Measurements from ENCODE around the gene MEGF11.
"Not testable (repeated sequence)": the region's sequence is repeated elsewhere in the genome, so short reads cannot be mapped to it uniquely, and the experiment has no call there.

MEGF11 gene

DNA sequence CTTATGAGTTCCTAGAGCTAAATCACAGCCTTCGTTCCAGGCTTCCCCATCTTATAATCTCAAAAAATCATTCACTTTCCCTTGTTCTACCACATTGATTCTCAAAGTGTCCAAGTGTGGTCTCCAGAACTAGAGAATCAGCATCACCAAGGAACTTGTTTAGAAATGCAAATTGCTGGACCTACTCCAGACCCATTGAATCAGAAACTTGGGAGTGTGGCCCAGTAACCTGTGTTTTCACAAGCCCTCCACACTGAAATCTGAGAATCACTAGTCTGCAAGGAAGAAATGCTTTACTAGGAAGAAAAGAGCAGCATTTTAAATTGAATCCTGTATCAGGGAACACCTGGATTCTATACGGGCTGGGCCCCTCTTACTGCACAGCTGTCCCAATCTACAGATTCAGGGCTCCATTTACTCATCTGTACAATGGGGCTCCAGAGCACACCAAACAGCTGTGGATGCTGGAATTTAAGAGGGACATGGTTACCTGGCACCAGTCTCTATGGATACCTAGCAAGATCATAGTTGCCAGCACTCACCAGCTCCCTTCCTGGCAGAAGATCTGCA, 3.9 kb downstream of the MEGF11 start:
- H3K4me3 ChIP-seq (ENCODE audit: low read depth, low read length), result no peak overlapping the region
- TF ChIP-seq, protein P1, sequence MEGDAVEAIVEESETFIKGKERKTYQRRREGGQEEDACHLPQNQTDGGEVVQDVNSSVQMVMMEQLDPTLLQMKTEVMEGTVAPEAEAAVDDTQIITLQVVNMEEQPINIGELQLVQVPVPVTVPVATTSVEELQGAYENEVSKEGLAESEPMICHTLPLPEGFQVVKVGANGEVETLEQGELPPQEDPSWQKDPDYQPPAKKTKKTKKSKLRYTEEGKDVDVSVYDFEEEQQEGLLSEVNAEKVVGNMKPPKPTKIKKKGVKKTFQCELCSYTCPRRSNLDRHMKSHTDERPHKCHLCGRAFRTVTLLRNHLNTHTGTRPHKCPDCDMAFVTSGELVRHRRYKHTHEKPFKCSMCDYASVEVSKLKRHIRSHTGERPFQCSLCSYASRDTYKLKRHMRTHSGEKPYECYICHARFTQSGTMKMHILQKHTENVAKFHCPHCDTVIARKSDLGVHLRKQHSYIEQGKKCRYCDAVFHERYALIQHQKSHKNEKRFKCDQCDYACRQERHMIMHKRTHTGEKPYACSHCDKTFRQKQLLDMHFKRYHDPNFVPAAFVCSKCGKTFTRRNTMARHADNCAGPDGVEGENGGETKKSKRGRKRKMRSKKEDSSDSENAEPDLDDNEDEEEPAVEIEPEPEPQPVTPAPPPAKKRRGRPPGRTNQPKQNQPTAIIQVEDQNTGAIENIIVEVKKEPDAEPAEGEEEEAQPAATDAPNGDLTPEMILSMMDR (conservative IDR thresholded peaks at IDR 0.05; ENCODE audit: low read depth, low read length), result no peak

DNA sequence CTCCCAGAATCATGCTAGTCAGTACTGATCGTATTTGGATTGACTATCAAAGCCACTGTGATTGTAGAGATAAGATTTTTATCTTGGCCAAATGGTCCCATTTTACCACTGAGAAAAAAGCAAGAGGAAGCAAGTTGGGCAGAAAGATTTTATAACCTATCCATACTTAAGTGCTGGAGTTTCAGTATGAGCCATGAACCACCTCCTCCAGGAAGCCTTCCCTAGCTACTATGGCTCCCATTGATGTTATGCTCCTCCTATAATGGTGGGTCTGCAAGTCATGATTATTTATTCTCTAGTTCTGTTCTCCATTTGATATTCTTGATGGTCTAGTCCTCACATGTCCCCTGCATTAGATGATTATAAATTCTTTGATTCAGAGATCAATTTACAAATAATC, 6.6 kb downstream of the MEGF11 start:
- H3K4me3 ChIP-seq (ENCODE audit: low read depth, low read length), result no peak overlapping the region
- TF ChIP-seq, protein P1 (conservative IDR thresholded peaks at IDR 0.05; ENCODE audit: low read depth, low read length), result no peak
- DNase-seq (ENCODE audit: low read depth), result no peak

More for the DNA sequence above, 3.9 kb downstream of the MEGF11 start:
- peak; percentile 14 for DNase-seq (ENCODE audit: low read depth)

GRCh38 chr15:66245832-66246231, 7.7 kb downstream of the MEGF11 start:
- not testable (repeated sequence) for H3K4me3 ChIP-seq (ENCODE audit: low read depth, low read length); DNase-seq (ENCODE audit: low read depth)

DNA sequence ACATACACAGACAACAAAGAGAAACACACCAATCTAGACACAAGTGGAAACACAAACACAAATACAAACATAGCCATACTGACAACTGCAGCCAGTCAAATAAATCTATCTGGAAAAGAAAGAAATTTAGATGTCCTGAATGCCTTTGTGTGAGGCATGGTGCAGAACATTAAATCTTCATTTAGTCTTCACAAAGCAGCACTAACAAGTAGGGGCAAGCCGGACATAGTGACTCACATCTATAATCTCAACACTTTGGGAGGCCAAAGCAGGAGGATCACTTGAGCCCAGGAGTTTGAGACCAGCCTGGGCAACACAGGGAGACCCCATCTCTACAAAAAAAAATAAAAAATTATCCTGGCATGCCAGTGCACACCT, 11.7 kb downstream of the MEGF11 start:
- no peak for DNase-seq (ENCODE audit: low read depth)
- no peak overlapping the region for H3K4me3 ChIP-seq (ENCODE audit: low read depth, low read length)
- TF ChIP-seq, protein P1 (conservative IDR thresholded peaks at IDR 0.05; ENCODE audit: low read depth, low read length), result no peak

DNA sequence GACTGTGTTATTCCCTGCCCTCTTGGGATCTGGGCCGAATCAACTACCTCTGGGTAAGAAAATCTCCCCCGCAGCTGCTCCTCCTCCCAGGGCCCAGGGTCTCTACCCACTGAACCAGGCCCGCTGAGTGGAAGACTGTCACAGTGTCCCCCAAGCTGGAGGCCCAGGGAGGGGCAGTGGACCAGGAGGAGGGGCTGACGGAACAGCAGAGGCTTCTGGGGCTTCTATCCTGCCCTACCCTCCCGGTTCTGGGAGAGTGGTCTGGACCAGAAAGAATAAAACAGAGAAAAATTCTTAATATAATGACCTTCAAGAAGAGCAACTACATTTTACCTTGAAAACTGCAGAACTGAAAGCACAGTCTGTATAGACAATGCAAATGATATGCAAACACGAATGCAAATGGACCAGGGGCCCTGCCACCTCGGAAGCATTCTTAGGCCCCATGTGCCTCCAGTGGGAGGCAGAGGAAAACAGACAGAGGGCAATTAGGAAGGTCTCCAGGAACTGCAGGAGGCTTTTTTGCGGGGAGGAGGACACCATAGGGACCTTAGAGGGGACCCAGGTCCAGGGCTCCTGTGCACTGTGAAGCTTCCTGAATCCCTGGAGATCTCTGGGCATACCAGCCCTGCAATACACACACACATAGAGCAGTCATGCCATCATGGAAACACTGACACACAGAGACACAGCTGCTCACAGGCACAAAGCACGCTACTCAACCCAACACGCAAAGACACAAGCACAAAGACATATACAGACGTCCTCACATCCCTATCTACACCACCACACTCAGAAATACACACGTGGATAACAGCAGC, 12.3 kb downstream of the MEGF11 start:
- TF ChIP-seq, protein P1 (conservative IDR thresholded peaks at IDR 0.05; ENCODE audit: low read depth, low read length), result no peak
- H3K4me3 ChIP-seq (ENCODE audit: low read depth, low read length), result no peak overlapping the region
- DNase-seq (ENCODE audit: low read depth), result no peak

GRCh38 chr15:66240240-66240794, 13.2 kb downstream of the MEGF11 start:
- TF ChIP-seq, protein P1 (conservative IDR thresholded peaks at IDR 0.05; ENCODE audit: low read depth, low read length), result no peak
- no peak for DNase-seq (ENCODE audit: low read depth)
- H3K4me3 ChIP-seq (ENCODE audit: low read depth, low read length), result no peak overlapping the region

- no peak for DNase-seq (ENCODE audit: low read depth)
- TF ChIP-seq, protein P1 (conservative IDR thresholded peaks at IDR 0.05; ENCODE audit: low read depth, low read length), result no peak
- H3K4me3 ChIP-seq (ENCODE audit: low read depth, low read length), result no peak overlapping the region
Observed at GRCh38 chr15:66239514-66239913, 14.0 kb downstream of the MEGF11 start.

All from choroid plexus epithelial cell (primary cell).